Measurements from ENCODE around the gene TANK. TPM values are rescaled to one million over a fixed set of nuclear protein-coding genes. Genes with fewer than 3 reads are reported as not detected.

The TANK gene
- 100 to 1,000 TPM; 132 to 167 (median 136) TPM for polyA plus RNA-seq (ENCODE audit: low read depth in 6 of 6)

- DNase-seq (peak; percentile 93), ATAC-seq (ENCODE audit: low read depth in 2 of 2) (peak; percentile 87 to 90)
- peak within 1 kb of the TSS; percentile 97 to 100 (median 98) for H3K27ac Mint-ChIP-seq
- peak within 1 kb of the TSS; percentile 92 to 100 (median 98) for H3K4me3 Mint-ChIP-seq
- H3K9me3 Mint-ChIP-seq: no peaks in the 10 kb centered on the region
- H3K36me3 Mint-ChIP-seq: peaks cover 14 to 20% of the 10 kb centered on the region in 2 donors
- no peaks in the 10 kb centered on the region for H3K27me3 Mint-ChIP-seq
- peaks cover 44 to 64% (median 62%) of the 10 kb centered on the region in 3 donors for H3K4me1 Mint-ChIP-seq
These were observed at the start of gene TANK for GRCh38 chr2:161160226-161161073. TANK (plus strand) TSS chr2:161160428; CDS start chr2:161179663, 19,235 bp downstream.

GRCh38 chr2:161111531-161111930 lies 48.7 kb upstream of the TANK start:
- no peaks in the 10 kb centered on the region for H3K27me3 Mint-ChIP-seq
- ATAC-seq (ENCODE audit: low read depth in 2 of 2): no peak
- DNase-seq: no peak
- no peak overlapping the region for H3K4me3 Mint-ChIP-seq
- H3K36me3 Mint-ChIP-seq: no peaks in the 10 kb centered on the region
- H3K9me3 Mint-ChIP-seq: no peaks in the 10 kb centered on the region
- no peak overlapping the region for H3K27ac Mint-ChIP-seq
- peaks cover 2 to 8% (median 3%) of the 10 kb centered on the region in 3 donors for H3K4me1 Mint-ChIP-seq

- Mint-ChIP-seq H3K9me3 (no peaks in the 10 kb centered on the region), H3K4me1 (peaks cover 4 to 11% (median 5%) of the 10 kb centered on the region in 3 donors), H3K4me3 (no peak overlapping the region), H3K27me3 (no peaks in the 10 kb centered on the region), H3K27ac (no peak overlapping the region), H3K36me3 (no peaks in the 10 kb centered on the region)
- no peak for DNase-seq
- ATAC-seq (ENCODE audit: low read depth in 2 of 2): no peak
These were observed 47.3 kb upstream of the TANK start for GRCh38 chr2:161112908-161113307.

- Mint-ChIP-seq H3K4me1 (peaks cover 4 to 11% (median 5%) of the 10 kb centered on the region in 3 donors), H3K27me3 (no peaks in the 10 kb centered on the region), H3K4me3 (no peak overlapping the region), H3K27ac (no peak overlapping the region), H3K36me3 (no peaks in the 10 kb centered on the region), H3K9me3 (no peaks in the 10 kb centered on the region)
- DNase-seq (no peak), ATAC-seq (ENCODE audit: low read depth in 2 of 2) (no peak)
These were observed 46.3 kb upstream of the TANK start for GRCh38 chr2:161113693-161114575.

- Mint-ChIP-seq H3K9me3 (no peaks in the 10 kb centered on the region), H3K4me3 (no peak overlapping the region), H3K27ac (no peak overlapping the region), H3K36me3 (no peaks in the 10 kb centered on the region), H3K4me1 (peaks cover 4 to 11% (median 11%) of the 10 kb centered on the region in 3 donors), H3K27me3 (no peaks in the 10 kb centered on the region)
- ATAC-seq (ENCODE audit: low read depth in 2 of 2) (no peak), DNase-seq (no peak)
These were observed 45.0 kb upstream of the TANK start for GRCh38 chr2:161115205-161115604.

- Mint-ChIP-seq H3K27me3 (no peaks in the 10 kb centered on the region), H3K4me1 (peaks cover 4 to 11% (median 11%) of the 10 kb centered on the region in 3 donors), H3K36me3 (no peaks in the 10 kb centered on the region), H3K9me3 (no peaks in the 10 kb centered on the region), H3K4me3 (no peak overlapping the region), H3K27ac (peak overlapping the region in 1 of 6 donors; percentile 17)
- no peak for DNase-seq
- ATAC-seq (ENCODE audit: low read depth in 2 of 2): no peak
These were observed 44.4 kb upstream of the TANK start for GRCh38 chr2:161115605-161116380.

GRCh38 chr2:161116509-161116908 lies 43.7 kb upstream of the TANK start:
- peaks cover 4 to 11% (median 11%) of the 10 kb centered on the region in 3 donors for H3K4me1 Mint-ChIP-seq
- peak; percentile 52 to 74 for ATAC-seq (ENCODE audit: low read depth in 2 of 2)
- H3K27me3 Mint-ChIP-seq: no peaks in the 10 kb centered on the region
- no peak overlapping the region for H3K4me3 Mint-ChIP-seq
- H3K9me3 Mint-ChIP-seq: no peaks in the 10 kb centered on the region
- no peak for DNase-seq
- H3K27ac Mint-ChIP-seq: no peak overlapping the region
- H3K36me3 Mint-ChIP-seq: no peaks in the 10 kb centered on the region

GRCh38 chr2:161117506-161117905 lies 42.7 kb upstream of the TANK start:
- Mint-ChIP-seq H3K36me3 (no peaks in the 10 kb centered on the region), H3K4me1 (peaks cover 4 to 11% (median 11%) of the 10 kb centered on the region in 3 donors), H3K4me3 (no peak overlapping the region), H3K27ac (no peak overlapping the region), H3K9me3 (no peaks in the 10 kb centered on the region), H3K27me3 (no peaks in the 10 kb centered on the region)
- ATAC-seq (ENCODE audit: low read depth in 2 of 2) (no peak), DNase-seq (no peak)

- DNase-seq (no peak), ATAC-seq (ENCODE audit: low read depth in 2 of 2) (no peak)
- Mint-ChIP-seq H3K4me3 (no peak overlapping the region), H3K36me3 (no peaks in the 10 kb centered on the region), H3K4me1 (peaks cover 4 to 11% (median 11%) of the 10 kb centered on the region in 3 donors), H3K27me3 (no peaks in the 10 kb centered on the region), H3K9me3 (no peaks in the 10 kb centered on the region), H3K27ac (no peak overlapping the region)
These were observed 41.5 kb upstream of the TANK start for GRCh38 chr2:161118722-161119121.

GRCh38 chr2:161119483-161119882 lies 40.7 kb upstream of the TANK start:
- no peaks in the 10 kb centered on the region for H3K36me3 Mint-ChIP-seq
- ATAC-seq (ENCODE audit: low read depth in 2 of 2) (no peak), DNase-seq (no peak)
- no peak overlapping the region for H3K27ac Mint-ChIP-seq
- H3K4me3 Mint-ChIP-seq: no peak overlapping the region
- H3K27me3 Mint-ChIP-seq: no peaks in the 10 kb centered on the region
- peaks cover 7 to 19% (median 15%) of the 10 kb centered on the region in 3 donors for H3K4me1 Mint-ChIP-seq
- H3K9me3 Mint-ChIP-seq: no peaks in the 10 kb centered on the region

GRCh38 chr2:161120775-161121174 lies 39.5 kb upstream of the TANK start:
- H3K4me3 Mint-ChIP-seq: no peak overlapping the region
- H3K9me3 Mint-ChIP-seq: no peaks in the 10 kb centered on the region
- DNase-seq: no peak
- H3K36me3 Mint-ChIP-seq: no peaks in the 10 kb centered on the region
- H3K27me3 Mint-ChIP-seq: no peaks in the 10 kb centered on the region
- ATAC-seq (ENCODE audit: low read depth in 2 of 2): no peak
- no peak overlapping the region for H3K27ac Mint-ChIP-seq
- peaks cover 8 to 18% (median 15%) of the 10 kb centered on the region in 3 donors for H3K4me1 Mint-ChIP-seq

- Mint-ChIP-seq H3K27me3 (no peaks in the 10 kb centered on the region), H3K4me1 (peaks cover 5 to 11% (median 10%) of the 10 kb centered on the region in 3 donors), H3K9me3 (no peaks in the 10 kb centered on the region), H3K4me3 (no peak overlapping the region), H3K36me3 (no peaks in the 10 kb centered on the region), H3K27ac (no peak overlapping the region)
- DNase-seq (no peak), ATAC-seq (ENCODE audit: low read depth in 2 of 2) (no peak)
These were observed 38.6 kb upstream of the TANK start for GRCh38 chr2:161121622-161122021.

Measured in naive B cell (primary cell).